GM21737 (cell line): Measurements from ENCODE around the gene CEP41.
"Not testable (repeated sequence)": the region's sequence is repeated elsewhere in the genome, so short reads cannot be mapped to it uniquely, and the experiment has no call there.

Experiments
- ATAC-seq: cut with Tn5 transposase; IDR thresholded peaks from one replicate; pipeline ENCODE4 v1.9.1; 2021; ENCODE audit warnings: mild to moderate bottlenecking, moderate library complexity; ENCODE audit not compliant: unreplicated experiment

Gene CEP41

GRCh38 chr7:130393101-130393561 lies 47.7 kb downstream of the CEP41 start:
- ATAC-seq = no peak

GRCh38 chr7:130390486-130390885 lies 50.3 kb downstream of the CEP41 start:
- ATAC-seq = no peak

- no peak for ATAC-seq
Observed at GRCh38 chr7:130388671-130389070, 52.1 kb downstream of the CEP41 start.

- ATAC-seq = no peak
Observed at GRCh38 chr7:130387628-130388403, 53.0 kb downstream of the CEP41 start.

GRCh38 chr7:130387306-130387627 lies 53.5 kb downstream of the CEP41 start:
- no peak for ATAC-seq

- ATAC-seq = no peak
Observed at GRCh38 chr7:130386876-130387275, 53.9 kb downstream of the CEP41 start.

- no peak for ATAC-seq
Observed at GRCh38 chr7:130385600-130386066, 55.2 kb downstream of the CEP41 start.

- ATAC-seq = no peak
Observed at GRCh38 chr7:130384841-130385599, 55.8 kb downstream of the CEP41 start.

GRCh38 chr7:130384371-130384801 lies 56.4 kb downstream of the CEP41 start:
- ATAC-seq = no peak

GRCh38 chr7:130383187-130383980 lies 57.4 kb downstream of the CEP41 start:
- no peak for ATAC-seq

GRCh38 chr7:130381468-130382312 lies 59.1 kb downstream of the CEP41 start:
- ATAC-seq = no peak

GRCh38 chr7:130380861-130381455 lies 59.9 kb downstream of the CEP41 start:
- ATAC-seq = no peak

- no peak for ATAC-seq
Observed at GRCh38 chr7:130379921-130380860, 60.6 kb downstream of the CEP41 start, which contains the start of gene CPA1. Gene CPA1, plus strand, starts transcription at chr7:130380494. Its CDS starts 27 bp downstream, at chr7:130380521.

GRCh38 chr7:130379532-130379920 lies 61.3 kb downstream of the CEP41 start:
- no peak for ATAC-seq

- no peak for ATAC-seq
Observed at GRCh38 chr7:130379019-130379418, 61.8 kb downstream of the CEP41 start.

GRCh38 chr7:130377178-130377577 lies 63.6 kb downstream of the CEP41 start:
- ATAC-seq = no peak

- ATAC-seq = not testable (repeated sequence)
Observed at GRCh38 chr7:130376461-130376860, 64.4 kb downstream of the CEP41 start.

- ATAC-seq = no peak
Observed at GRCh38 chr7:130374507-130374906, 66.3 kb downstream of the CEP41 start.
